Amniotic epithelial cell (primary cell): ENCODE results near the gene ELMO1.

ENCODE experiments used
- DNase-seq: peaks from one replicate; pipeline ENCODE4 v3.0.0-alpha.2; 2010; ENCODE audit warnings: low read depth

Gene ELMO1

DNA sequence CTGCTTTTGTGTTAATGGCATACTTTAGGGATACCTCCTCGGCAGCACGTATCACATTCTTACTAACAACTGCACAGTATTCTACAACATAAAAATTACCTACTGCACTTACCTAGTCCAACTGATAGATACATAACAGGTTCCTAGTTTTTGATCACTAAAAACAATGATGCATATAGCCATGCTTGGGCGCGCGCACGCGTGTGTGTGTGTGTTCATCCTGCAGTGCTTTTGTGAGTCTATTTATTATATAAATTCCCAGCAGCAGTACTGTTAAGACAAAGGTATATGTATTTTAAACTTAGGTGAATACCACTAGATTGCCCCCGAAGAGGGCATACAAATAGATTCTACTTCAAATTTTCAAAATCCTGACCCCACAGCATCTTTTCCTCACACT lies 181.4 kb downstream of the ELMO1 start:
- no peak for DNase-seq

DNA sequence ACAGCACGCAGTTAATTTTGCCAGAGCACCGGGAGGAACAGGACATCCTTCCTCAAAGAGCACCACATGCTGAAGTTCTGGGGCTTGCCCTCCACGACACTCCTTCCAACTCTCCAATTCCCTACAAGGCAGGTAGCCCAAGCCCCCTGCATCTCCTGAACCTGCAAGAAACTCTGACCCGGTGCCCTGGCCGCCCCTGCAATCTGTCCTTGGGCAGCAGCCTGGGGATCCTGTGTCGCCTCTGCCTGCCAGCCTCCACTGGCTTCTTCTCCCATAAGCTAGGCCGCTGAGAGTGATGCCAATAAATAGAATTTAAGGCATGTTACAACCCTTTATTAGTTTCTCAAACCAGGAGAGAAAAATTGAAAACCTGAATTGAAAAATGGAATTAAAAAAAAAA lies 182.8 kb downstream of the ELMO1 start:
- DNase-seq = no peak

DNA sequence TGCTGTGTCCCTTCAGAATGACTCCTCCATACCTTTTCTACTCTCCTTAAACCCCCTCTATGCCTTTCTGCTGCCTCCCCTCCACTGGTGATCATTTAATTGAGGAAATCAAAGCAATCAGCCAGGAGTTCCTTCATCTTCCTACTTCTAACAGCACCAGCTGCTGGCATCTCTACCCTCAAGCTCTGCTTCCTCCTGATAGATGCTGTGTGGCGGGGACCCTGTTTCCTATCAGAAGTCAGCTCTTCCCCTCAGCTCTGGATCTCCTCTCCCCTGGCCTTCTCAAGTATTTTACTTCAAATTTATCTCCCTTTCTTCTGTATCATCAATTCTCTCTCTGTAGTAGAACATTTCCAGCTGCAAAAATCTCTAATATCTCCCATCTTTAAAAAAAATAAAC lies 183.7 kb downstream of the ELMO1 start:
- DNase-seq = no peak

DNA sequence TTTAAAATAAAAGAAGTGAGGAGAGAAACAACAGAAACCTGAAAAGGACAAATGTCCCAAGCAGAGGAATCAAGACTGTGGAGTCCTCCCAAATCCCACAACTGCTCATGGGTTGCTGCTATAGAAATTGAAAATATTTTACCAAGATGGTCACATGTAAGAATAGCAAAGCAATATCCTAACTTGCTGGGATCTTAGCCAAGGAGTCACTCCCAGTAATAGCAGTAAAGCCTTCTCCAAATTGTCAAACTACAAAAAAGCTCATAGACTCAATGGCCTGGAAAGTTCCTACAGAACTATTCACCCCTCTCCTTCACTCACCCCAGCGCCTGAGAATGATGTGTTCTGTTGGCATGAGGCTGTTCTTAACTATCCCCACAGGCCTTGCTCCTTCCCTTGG lies 186.5 kb downstream of the ELMO1 start:
- DNase-seq = no peak

DNA sequence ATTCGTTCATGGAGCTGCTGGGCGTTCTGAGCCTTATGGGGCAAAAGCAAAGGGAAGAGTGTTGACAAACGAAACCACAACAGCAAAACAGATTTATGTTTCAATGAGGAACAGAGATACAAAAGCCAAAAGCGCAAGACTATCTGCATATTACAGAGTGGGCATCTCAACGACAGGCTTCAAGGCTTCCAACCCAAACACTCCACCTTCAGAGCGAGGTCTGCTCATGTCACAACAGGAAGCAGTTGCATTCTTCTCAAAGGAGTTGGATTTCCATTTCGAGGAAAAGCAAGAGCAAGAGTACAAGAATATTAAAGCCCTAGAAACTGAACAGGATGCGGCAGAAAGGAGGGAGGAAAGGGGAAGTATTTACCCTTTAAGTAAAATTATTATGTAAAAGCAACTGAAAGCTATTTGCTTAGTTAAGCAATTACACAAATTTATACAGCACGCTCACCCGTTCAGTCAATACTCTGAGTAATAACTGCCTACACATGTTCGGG lies 189.3 kb downstream of the ELMO1 start:
- no peak for DNase-seq

DNA sequence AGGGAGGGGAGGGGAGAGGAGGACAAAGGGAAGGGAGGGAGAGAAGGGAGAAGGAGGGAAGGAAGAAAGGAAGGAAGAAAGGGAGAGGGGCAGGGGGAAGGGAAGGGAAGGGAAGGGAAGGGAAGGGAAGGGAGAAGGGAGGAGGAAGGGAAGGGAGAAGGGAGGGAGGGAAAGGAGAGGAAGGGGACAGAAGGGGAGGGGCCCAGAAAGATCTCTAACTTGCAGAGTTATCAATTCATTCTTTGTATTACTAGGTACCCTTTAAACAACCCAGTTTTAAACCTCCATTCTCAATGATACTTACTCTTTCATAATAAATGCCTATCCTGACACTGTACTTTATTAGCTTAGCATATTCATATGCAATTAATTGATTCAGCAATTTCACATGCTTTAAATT lies 192.0 kb downstream of the ELMO1 start:
- no peak for DNase-seq

DNA sequence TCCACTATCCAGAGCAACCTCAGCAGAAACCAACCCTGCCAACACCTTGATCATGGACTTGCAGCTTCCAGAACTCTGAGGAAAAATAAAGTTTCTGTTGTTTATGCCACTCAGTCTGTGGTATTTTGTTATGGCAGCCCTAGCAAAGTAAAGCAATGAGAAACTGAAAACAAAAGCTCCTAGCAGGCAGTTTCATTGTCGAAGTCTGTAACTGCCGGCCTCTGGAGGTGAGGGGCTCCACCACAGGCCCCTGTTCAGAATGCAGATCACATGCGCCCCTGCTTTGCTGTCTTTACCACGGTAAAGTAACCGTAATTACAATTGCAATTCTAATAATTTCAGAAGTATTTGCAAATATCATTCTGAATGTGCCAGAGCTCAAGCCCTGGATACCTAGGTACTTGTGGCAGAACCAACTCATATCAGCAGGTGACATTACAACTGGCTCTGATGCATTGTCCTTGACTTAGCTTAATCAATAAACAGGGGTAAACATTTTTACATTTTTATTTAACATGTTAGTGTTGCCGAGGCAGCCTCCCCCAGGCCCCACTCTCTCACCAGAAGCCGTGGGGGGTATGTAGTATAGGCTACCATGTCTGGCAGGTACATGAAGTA lies 193.2 kb downstream of the ELMO1 start:
- DNase-seq = no peak

DNA sequence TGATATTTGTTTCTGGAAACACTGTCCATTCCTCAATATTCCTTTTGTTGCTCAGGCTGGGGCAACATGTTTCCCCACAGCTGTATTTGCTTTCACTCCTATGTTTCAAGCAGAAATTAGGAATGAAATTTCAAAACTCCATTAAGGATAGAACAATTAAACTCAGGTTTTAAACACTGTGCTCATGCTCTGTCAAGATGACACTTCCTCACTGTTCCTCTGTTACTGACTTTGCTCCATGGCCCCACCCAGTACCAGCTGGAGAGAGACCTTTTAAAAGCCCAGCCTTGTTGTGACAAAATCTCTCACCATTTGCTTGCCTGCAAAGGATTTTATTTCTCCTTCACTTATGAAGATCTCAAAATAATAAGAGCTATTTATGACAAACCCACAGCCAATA lies 197.4 kb downstream of the ELMO1 start:
- no peak for DNase-seq

DNA sequence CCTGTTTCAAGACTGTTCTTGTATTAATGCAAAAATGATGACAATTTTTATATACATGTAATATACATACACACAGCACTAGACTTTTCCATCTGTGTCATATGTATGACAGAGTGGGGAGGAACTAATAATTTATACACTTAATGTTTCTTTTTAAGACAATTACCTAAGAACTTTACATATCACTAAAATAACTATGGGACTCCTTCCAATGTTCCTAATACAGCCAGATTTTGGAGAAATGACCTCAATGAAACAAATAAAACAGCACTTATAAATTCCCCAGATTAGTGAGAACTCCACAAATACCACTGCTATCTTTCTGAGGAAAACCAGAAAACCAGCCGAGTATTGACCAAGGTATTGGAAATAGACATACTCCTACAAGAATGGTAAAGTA lies 199.4 kb downstream of the ELMO1 start:
- no peak for DNase-seq

DNA sequence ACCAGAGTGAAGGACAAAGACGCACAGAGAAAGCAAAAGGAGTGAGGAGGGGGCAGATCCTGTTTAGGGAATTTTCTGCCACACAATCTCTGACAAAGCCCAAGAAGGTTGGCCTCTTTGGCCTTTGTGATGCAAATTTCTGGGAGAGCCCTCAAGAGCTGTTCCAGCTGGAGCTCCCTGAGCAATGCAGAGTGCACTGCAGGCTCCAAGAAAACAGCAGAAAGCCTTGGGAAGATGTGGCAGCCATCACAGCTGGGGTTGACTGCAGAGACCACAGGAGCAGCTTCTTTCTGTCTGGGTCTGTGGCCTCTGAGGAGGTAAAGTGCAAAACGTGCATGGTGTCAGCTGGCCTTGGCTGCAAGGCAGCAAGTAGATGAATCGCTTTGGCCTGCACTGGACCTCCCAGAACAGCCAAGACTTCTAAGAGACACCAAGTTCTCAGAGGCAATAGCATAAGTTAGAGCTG lies 200.2 kb downstream of the ELMO1 start:
- no peak for DNase-seq

DNA sequence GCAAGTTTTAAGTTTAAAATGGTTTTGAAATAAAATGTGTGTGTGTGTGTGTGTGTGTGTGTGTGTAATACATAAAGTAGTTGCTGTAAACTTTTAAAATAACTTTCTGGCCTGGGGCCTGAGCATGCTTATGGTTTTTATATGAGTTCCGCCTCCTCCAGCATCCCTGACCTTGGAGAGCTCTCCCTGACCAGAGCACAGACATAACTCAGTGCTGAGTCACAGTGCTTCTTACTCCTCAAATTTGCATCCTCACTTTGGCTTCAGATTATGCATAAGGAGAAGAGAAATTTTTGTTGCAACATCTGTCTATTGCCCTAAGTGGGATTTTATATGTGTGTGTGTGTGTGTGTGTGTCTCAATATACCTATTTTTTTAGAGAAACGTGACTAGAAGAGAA lies 200.8 kb downstream of the ELMO1 start:
- DNase-seq = peak; percentile 12

DNA sequence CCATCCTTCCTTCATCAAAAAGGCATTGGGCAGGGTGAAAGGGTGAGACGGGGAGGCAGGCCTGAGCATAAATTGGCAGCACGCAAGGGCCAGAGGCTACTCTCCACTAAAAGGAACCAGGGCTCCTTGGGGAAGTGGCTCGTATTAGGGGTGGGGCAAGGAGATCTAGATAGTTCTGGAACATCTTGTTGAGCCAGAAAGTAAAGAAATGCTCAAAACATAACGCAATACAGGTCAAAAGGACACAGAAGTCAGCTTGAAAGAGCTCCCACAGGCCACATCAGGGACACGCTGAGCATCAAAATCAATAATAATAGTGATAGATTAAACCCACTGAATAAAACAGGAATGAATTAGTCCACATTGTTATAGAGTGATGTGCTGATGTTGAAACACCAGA lies 203.1 kb downstream of the ELMO1 start:
- DNase-seq = no peak

DNA sequence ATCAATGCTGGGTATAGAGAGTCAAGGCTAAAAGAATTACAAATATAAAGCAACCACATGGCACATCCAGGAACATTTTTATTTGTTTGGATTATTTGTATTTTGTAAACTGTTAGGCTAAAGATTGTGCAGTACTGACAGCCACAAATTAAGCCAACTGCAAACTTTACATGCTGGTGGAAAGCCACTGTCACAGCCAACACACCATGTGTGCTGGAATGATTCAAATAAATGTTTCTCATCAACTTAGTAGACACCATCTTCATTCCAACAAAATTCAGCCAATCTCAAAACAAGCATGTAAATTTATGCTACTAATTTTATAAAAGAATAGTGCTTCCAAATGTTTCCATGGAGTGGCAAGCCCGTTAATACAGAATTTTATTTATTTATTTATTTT lies 211.8 kb downstream of the ELMO1 start:
- DNase-seq = no peak

DNA sequence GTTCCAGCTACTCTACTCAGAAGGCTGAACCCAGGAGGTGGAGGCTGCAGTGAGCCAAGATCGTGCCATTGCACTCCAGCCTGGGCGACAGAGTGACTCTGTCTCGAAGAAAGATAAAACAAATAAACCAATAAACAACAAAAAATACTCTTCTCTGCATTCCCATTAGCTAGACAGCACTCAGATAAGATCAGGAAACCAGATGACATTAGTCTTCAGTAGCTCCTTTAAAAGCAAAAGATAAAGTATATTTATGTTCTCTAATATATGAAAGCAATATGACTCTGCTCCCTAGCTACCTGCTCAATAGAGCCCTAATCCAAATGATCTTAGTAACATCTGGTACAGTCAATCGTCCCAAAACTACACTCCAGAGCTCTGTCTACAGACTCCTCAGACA lies 212.9 kb downstream of the ELMO1 start:
- DNase-seq = no peak

DNA sequence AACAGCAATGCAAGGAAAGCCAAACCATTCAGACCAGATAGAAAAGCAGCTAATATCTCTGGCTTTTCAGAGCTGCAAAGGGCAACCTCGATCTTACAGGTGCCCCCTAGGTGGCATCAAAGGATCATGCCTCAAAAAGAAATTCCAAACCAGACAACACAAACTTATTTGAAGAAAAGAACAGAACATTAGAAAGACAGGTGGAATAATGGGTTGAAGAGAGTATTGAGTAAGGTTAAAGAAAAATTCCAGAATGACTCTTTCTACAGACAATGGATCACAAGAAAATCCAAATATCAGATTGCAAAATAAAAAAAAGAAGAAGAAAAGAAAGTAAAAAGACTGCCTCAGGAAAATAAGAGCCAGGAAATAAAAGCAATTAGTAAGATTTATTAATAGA lies 213.7 kb downstream of the ELMO1 start:
- DNase-seq = no peak

DNA sequence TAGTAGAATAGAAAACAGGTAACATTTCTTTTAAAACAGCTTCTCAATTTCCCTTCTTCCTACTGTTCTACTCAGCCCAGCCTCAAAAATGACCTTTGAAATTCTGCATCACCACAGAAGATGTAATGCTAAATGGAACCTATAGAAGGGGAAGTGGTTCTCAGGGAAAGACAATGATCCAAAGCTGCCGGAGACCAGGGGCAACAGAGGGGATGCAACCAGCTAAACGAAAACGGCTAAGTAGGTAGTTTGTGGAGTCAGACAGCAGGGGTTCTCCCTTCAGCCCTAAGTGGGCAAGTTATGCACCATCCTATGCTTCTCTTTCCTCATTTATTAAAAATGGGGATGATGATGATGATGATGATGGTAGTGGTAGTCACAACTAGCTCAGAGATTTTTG lies 214.3 kb downstream of the ELMO1 start:
- no peak for DNase-seq

DNA sequence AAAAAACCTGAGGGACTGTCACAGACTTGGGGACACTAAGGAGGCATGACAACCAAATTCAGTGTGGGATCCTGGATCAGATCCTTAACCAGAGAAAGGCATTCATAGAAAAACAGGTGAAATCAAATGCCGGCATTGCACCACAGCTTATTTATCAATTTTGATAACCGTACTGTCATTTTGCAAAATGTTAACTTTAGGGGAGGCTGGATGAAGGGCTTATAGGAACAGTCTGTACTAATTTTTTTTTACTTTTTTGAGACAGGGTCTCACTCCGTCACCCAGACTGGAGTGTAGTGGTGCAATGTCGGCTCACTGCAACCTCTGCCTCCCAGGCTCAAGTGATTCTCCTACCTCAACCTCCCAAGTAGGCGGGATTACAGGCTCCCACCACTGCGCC lies 217.1 kb downstream of the ELMO1 start:
- no peak for DNase-seq

DNA sequence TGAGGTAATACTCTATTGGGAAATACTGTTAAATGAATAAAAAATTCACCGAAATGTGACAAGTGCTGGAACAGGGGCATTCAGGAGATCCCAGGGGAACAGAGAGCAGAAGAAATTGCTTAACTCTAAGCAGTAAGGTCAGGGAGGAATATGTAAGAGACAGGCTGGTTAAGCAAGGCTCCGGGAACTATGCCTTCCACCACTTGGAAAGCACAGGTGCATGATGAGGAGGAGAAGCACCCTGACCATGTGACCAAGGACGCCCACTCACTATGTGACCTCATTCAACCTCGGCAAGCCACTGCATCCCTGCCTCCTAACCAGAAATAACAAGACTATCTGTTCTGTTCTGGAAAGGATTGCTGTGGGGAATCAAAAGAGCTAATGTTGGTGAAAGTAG lies 218.4 kb downstream of the ELMO1 start:
- no peak for DNase-seq

DNA sequence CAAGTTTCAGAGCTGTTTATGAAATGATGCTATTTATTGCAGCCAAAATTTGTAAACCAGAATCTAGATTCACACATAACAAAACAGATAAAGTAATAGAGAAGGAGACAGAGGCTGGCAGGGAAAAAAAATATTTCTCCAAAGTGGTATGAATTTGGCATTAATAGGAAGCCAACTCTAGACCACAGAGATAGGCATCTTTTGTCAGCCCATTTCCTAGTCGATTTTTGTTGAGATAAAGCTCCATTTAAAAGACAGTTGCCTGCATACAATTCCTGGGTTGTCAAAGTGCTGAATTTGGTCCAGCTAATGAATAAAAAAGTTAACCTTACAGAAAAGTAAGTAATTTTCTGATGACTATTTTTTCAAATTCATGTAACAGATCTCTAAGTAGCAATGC lies 219.3 kb downstream of the ELMO1 start:
- DNase-seq = no peak

DNA sequence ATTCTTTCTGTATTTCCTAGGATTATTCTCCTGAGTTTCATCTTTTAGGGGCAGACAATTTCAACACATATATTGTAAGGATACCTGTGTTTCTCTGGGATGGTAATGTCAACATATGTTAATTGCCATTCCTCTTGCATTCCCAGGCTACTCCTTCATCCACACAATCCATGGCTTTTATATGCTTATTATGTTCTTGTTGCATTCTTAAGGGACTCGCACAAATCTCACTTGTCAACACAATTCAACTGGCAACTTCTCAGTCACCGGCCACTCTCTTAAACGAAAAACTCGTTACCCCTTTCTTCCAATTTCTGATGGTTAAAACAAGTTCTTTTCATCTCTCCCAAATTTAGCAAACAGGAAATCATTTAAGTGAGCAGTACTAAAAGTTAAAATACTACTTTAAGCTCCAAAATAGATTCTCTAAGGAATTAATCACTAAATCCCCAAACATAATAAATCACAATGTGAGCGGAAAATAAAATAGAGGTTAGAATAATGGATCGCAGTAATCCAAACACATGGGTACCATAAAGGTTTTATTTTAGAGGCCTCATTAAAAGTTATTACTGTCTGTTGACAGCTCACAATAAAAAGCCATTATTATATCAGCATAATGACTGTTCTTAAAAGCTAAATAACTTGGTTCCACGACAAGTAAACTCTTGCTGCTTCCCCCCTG lies 223.2 kb downstream of the ELMO1 start:
- DNase-seq = no peak

DNA sequence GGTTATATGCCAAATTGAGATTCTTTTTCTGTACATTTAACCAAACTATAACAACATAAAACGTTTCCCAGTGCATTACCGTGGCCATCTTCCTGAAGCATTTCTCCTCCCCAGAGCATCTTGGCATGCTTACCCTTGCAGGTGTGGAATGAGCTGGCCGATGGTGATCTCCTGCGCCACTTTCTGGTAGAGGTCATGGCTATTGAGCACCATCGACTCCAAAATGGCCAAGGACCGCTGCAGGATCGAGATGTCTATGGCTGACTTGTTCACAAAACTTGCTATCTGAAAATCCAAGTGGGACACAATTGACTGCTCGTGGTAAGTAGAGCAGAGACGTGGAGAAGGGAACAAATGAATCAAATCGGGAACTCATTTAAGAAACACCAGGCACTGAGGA lies 223.9 kb downstream of the ELMO1 start:
- DNase-seq = no peak

DNA sequence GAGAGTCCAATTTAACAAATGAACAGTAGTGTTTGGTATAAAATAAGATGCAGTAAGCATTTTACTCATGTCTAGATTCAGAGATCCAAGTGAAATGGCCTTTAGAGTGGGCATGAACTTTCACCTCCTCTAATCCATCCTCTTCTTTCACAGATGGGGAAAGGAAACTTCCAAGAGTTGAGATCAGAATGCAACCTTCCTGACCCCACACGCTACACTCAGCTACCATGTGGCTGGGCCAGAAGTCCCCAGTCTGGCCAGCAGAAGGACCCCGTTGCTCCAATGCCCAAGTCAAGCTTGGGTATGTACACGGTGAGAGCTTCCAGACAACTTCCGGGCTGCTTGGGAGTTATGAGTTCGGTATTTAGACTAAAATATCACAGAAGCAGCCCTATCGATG lies 228.0 kb downstream of the ELMO1 start:
- no peak for DNase-seq

DNA sequence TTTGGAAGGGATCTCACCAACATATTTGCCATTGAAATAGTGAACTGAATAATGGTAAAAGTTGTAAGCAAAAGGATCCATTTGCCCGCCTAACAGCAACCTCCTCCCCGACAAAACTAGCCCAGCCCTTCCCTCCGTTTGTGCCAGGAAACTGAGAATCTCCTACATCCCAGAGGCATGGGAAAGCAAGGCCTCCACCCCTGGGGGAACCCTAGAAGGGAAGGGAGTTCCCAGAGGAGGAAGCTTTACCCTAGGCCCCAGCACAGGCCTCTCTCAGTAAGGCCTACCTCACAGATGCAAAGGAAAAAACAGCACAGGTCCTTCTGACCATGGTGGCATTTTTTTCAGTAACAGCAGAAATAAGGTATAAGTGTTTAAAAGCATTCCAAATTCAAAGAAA lies 229.7 kb downstream of the ELMO1 start:
- no peak for DNase-seq

DNA sequence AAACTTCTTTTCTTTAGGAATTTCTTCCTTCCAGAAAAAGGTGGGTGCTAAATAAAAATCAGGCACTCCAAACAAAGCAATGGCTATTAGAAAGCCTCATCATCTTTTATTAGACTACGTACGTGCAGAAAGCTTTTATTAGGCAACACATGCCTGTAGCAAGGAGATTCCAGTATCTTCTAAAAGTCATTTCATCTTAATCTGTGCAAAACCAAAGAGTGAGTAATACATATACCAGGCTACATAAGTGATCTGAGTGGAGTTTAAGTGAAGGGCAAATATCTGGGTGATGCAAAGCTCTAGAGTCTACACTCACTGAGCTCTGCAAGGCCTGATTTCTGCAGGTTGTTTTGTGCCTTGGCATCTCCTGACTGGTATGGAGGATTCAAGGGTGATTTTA lies 231.7 kb downstream of the ELMO1 start:
- DNase-seq = peak; percentile 71
